Measurements from ENCODE around the gene CEACAM6.
A peak's percentile ranks its signal among the peaks of the same experiment; 100 is the strongest.
"Not testable (repeated sequence)": the region's sequence is repeated elsewhere in the genome, so short reads cannot be mapped to it uniquely, and the experiment has no call there.

The CEACAM6 gene

DNA sequence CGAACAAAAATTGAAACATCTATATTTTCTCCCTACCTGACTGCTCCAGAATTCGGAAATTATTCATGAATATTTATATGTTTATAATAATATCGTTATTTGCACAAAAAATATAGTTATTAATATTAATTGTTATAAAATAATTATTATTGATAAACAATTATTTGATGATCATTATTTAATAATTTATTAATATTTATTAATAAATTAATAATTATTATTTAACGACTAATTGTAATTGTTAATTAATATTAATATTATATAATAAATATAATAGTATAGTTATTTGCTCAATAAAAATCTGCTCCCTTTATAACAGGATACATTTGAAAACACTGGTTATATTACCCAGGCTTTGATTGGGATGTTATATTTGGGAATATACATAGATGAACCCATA, 14.3 kb downstream of the CEACAM6 start:
- no peak for DNase-seq
- no peaks in the 10 kb centered on the region for H3K36me3 Mint-ChIP-seq (ENCODE audit: low read depth)
- H3K4me3 Mint-ChIP-seq: no peak overlapping the region
- H3K4me1 Mint-ChIP-seq (ENCODE audit: low read depth): peaks cover 26% of the 10 kb centered on the region
- H3K9me3 Mint-ChIP-seq: no peaks in the 10 kb centered on the region
- H3K27me3 Mint-ChIP-seq: peaks cover 61% of the 10 kb centered on the region
- H3K27ac Mint-ChIP-seq: no peak overlapping the region

DNA sequence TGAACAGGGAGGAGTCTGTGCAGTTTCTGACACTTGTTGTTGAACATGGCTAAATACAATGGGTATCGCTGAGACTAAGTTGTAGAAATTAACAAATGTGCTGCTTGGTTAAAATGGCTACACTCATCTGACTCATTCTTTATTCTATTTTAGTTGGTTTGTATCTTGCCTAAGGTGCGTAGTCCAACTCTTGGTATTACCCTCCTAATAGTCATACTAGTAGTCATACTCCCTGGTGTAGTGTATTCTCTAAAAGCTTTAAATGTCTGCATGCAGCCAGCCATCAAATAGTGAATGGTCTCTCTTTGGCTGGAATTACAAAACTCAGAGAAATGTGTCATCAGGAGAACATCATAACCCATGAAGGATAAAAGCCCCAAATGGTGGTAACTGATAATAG, 16.1 kb downstream of the CEACAM6 start:
- no peak overlapping the region for H3K27ac Mint-ChIP-seq
- no peaks in the 10 kb centered on the region for H3K9me3 Mint-ChIP-seq
- H3K27me3 Mint-ChIP-seq: peaks cover 60% of the 10 kb centered on the region
- no peak for DNase-seq
- H3K4me1 Mint-ChIP-seq (ENCODE audit: low read depth): peaks cover 37% of the 10 kb centered on the region
- no peaks in the 10 kb centered on the region for H3K36me3 Mint-ChIP-seq (ENCODE audit: low read depth)
- no peak overlapping the region for H3K4me3 Mint-ChIP-seq

DNA sequence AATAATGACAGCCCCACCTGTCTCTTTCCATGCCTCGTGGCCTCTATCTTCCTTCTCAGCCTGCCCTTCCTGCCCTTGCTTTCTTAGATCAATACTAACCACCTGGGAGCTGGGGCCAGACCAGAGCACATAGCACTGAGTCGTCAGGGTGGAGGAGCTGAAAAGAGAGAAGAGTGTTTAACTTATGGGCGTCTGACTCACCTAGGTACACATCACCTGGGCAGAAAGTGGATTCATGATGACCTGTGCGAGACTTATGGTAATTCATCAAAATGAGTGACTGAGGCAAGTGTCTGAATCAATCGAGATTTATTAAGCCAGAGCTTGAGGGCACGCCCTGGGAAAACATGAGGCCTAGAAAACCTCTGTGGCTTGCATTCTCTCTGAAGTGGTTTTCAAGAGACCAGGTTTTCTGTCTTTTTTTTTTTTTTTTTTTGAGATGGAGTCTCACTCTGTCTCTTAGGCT, 19.2 kb downstream of the CEACAM6 start:
- peaks cover 37% of the 10 kb centered on the region for H3K4me1 Mint-ChIP-seq (ENCODE audit: low read depth)
- peak; percentile 56 for DNase-seq
- peak overlapping the region; percentile 60 for H3K27ac Mint-ChIP-seq
- no peaks in the 10 kb centered on the region for H3K36me3 Mint-ChIP-seq (ENCODE audit: low read depth)
- peaks cover 78% of the 10 kb centered on the region for H3K27me3 Mint-ChIP-seq
- no peak overlapping the region for H3K4me3 Mint-ChIP-seq
- no peaks in the 10 kb centered on the region for H3K9me3 Mint-ChIP-seq

DNA sequence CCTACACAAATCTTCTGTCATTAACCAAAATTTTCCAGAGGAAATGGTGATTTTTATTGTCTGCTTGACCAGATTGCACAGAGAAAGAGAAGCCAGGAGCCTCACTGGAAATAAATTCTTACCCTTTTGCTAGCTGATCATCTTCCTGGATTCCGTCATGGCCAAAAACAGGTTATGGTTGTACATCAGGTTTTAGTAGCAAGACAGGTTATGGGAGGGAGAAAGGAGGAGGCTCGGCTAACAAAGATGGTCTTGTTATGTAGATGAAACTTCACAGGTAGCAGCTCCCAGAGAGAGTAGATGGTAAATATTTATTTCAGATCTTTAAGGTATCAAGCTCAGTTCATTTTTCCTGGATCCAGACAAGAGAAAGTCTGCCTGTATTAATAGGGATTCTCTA, 21.4 kb downstream of the CEACAM6 start:
- no peak for DNase-seq
- H3K27ac Mint-ChIP-seq: no peak overlapping the region
- H3K9me3 Mint-ChIP-seq: no peaks in the 10 kb centered on the region
- H3K27me3 Mint-ChIP-seq: peaks cover 81% of the 10 kb centered on the region
- H3K36me3 Mint-ChIP-seq (ENCODE audit: low read depth): no peaks in the 10 kb centered on the region
- H3K4me1 Mint-ChIP-seq (ENCODE audit: low read depth): peaks cover 34% of the 10 kb centered on the region
- no peak overlapping the region for H3K4me3 Mint-ChIP-seq

DNA sequence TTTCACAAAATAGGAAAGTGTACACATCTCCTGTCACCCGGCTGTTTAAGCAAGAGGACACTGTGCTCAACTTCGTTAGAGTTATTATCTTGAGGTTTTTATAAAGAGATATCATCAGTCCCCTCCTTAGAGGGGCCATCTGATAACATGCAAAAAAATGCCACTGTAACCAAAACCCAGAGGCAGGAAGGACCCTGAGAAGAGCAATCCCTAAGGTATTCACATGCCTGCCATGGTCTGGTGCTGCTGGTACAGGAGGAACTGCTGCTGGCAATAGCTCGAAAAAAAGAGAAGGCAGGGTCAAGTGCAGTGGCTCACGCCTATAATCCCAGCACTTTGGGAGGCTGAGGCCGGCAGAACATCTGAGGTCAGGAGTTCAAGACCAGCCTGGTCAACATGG, 28.3 kb downstream of the CEACAM6 start:
- H3K27ac Mint-ChIP-seq: no peak overlapping the region
- no peak for DNase-seq
- peaks cover 79% of the 10 kb centered on the region for H3K27me3 Mint-ChIP-seq
- no peaks in the 10 kb centered on the region for H3K9me3 Mint-ChIP-seq
- H3K4me1 Mint-ChIP-seq (ENCODE audit: low read depth): peaks cover 16% of the 10 kb centered on the region
- no peaks in the 10 kb centered on the region for H3K36me3 Mint-ChIP-seq (ENCODE audit: low read depth)
- no peak overlapping the region for H3K4me3 Mint-ChIP-seq

DNA sequence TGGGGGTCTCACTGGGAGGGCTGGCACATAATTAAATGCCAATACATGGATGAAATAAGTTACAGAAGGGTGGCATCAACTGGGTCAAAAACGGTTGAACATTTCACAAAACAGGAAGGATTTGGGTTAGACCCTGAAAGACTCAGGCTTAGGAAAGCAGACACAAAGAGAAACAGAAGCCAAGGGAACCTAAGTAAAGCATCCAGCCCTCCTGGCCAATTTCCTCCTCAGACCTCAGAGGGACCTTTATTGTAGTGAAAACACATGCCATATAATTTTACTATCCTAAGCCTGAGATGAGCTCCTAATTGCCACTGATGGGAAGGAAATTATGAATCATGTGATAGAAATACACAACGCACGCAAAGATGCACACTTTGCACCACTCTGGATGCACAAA, 29.0 kb downstream of the CEACAM6 start:
- Mint-ChIP-seq H3K4me3 (no peak overlapping the region), H3K36me3 (ENCODE audit: low read depth) (no peaks in the 10 kb centered on the region), H3K27me3 (peaks cover 77% of the 10 kb centered on the region), H3K4me1 (ENCODE audit: low read depth) (peaks cover 16% of the 10 kb centered on the region), H3K27ac (no peak overlapping the region), H3K9me3 (no peaks in the 10 kb centered on the region)
- no peak for DNase-seq

DNA sequence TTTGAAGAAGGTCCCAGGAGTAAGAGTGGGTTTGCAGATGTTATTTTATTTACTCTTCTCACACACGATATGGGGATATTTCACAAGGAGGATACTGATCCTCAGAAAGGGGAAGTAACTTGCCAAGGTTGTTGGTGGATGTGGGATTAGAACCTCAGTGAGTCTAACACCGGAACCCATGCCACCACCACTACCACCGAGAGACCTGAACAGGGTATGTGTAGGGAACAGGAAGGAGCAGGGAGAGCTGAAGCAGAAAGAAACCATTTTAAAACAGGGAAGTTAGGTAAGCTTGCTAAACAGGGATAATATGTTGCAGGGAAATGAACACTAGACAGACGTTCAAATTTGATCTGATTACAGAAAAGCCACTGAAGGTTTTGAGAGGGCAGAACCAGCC, 29.4 kb downstream of the CEACAM6 start:
- Mint-ChIP-seq H3K4me3 (no peak overlapping the region), H3K36me3 (ENCODE audit: low read depth) (no peaks in the 10 kb centered on the region), H3K27me3 (peaks cover 77% of the 10 kb centered on the region), H3K4me1 (ENCODE audit: low read depth) (peaks cover 16% of the 10 kb centered on the region), H3K27ac (no peak overlapping the region), H3K9me3 (no peaks in the 10 kb centered on the region)
- no peak for DNase-seq

DNA sequence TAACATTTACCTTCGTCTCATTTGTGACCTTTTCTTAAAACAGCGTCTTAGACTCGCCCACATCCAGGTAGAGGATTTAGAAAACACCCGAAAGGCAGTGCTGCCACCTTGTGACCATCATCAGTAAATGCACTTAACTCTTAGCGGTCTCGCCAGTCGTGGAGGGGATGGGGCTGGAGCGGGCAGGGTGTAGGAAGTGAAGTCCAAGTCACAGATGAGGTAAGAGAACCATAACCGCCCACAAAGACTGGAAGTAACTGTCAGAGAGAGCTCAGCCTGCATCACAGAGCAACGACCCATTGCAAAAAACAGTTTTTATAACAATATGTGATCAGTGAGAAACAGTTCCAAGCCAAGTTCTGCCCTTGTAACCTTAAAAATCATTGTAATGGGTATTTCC, 30.3 kb downstream of the CEACAM6 start:
- no peak overlapping the region for H3K4me3 Mint-ChIP-seq
- peaks cover 72% of the 10 kb centered on the region for H3K27me3 Mint-ChIP-seq
- H3K27ac Mint-ChIP-seq: no peak overlapping the region

DNA sequence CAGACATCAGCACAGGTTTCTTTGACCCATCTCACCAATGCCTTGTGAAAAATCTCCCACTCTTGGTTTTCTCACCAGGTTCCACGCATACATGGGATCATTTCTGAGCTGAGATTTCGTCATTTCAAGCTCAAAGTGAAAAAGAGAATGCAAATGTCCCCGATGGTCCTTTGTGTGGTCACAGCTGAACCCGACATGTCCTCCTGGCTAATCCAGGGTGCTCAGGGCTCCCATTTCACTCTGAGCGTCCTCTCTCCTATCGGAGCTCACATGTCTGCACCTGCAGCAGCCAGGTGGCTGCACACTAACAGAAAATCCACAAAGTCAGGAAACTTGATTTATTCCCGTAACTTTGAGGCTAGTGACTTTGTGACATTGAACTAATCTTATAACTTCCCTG, 31.7 kb downstream of the CEACAM6 start:
- H3K36me3 Mint-ChIP-seq (ENCODE audit: low read depth): no peaks in the 10 kb centered on the region
- H3K4me1 Mint-ChIP-seq (ENCODE audit: low read depth): peaks cover 16% of the 10 kb centered on the region
- no peak overlapping the region for H3K27ac Mint-ChIP-seq
- no peak for DNase-seq
- H3K27me3 Mint-ChIP-seq: peaks cover 69% of the 10 kb centered on the region
- H3K9me3 Mint-ChIP-seq: no peaks in the 10 kb centered on the region
- no peak overlapping the region for H3K4me3 Mint-ChIP-seq

More for the DNA sequence above, 30.3 kb downstream of the CEACAM6 start:
- no peaks in the 10 kb centered on the region for H3K9me3 Mint-ChIP-seq
- peaks cover 16% of the 10 kb centered on the region for H3K4me1 Mint-ChIP-seq (ENCODE audit: low read depth)
- DNase-seq: peak; percentile 68
- H3K36me3 Mint-ChIP-seq (ENCODE audit: low read depth): no peaks in the 10 kb centered on the region

DNA sequence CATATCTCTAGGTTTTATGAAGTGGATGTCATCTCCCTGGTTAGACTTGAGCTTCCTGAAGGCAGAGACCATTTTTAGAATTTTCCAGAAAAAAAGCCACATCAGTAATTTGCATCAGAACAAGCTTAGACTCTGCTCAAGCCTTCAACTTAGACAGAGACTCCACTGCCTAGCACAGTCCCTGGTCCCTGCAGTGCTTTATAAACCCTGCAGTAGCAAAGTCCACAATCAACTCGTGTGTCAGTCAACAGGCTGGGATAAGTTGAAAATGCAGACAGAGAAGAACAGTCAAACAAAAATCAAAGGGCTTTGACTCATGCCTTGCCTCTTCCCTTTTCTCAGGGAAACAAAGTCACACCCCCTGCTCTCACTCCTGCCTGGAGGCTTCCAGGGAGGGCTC, 33.2 kb downstream of the CEACAM6 start:
- DNase-seq; H3K27ac Mint-ChIP-seq; H3K36me3 Mint-ChIP-seq (ENCODE audit: low read depth); H3K4me3 Mint-ChIP-seq; H3K9me3 Mint-ChIP-seq: not testable (repeated sequence)
- H3K4me1 Mint-ChIP-seq (ENCODE audit: low read depth): peaks cover 16% of the 10 kb centered on the region
- peaks cover 70% of the 10 kb centered on the region for H3K27me3 Mint-ChIP-seq

DNA sequence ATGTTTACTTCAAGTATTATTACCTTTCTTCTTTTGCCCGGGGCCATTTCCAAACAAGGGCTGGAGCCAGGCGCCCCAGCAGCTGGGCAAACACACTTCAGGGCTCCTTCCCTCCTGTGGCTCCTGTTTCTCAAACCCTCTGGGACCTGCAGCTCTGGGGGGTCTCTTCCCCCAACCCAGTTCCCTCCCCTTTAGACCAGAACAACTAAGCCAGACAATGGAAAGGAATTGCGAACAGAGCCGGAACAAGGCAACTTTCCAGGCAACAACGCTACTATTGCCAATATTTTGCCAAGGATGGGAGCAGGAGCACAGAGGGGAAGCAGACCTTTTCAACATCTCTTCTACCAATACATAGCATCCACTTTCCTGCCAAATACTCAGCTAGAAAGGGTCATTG, 33.7 kb downstream of the CEACAM6 start:
- not testable (repeated sequence) for DNase-seq; H3K4me3 Mint-ChIP-seq; H3K27ac Mint-ChIP-seq; H3K36me3 Mint-ChIP-seq (ENCODE audit: low read depth); H3K9me3 Mint-ChIP-seq
- H3K27me3 Mint-ChIP-seq: peaks cover 67% of the 10 kb centered on the region
- peaks cover 16% of the 10 kb centered on the region for H3K4me1 Mint-ChIP-seq (ENCODE audit: low read depth)

DNA sequence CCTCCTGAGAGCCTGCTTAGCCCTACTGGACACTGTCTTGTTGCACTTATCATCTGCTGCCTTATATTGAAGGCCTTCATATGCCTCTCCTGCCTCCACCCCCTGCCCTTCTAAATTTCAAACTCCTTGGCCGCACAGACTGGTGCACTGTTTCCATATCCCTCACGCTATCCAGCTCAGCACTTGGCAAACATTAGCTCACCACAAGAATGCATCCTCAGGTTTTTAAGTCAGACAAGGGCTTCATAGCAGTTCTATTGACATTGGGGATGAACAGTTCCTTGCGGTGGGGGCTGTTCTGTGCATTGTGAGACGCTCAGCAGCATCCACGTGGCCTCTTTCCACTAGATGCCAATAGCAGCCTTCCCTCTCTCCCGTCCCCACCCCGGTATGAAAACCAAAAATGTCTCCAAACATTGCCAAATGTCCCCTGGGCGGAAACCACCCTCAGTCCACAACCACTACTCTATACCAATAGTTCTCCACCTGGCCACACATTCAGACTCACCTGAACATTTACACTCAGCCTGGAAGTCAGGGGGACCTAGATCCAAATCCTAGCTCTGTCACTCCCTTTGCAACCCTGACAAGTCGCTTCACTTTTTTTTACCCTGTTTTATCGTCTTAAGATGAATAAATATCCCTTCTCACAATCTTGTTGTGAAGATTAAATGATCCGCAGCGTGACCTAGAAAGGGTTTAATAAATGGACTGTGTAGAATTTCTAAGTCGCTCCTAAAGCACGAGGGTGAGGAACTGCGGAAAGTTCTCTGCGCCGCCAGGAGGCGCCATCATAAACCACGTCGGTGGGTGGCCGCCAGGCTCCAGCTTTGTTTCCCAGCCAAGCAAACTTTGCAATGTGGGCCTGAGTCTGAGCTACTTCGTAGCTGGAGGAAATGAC, 37.4 kb downstream of the CEACAM6 start:
- Mint-ChIP-seq H3K9me3 (no peaks in the 10 kb centered on the region), H3K4me3 (no peak overlapping the region), H3K27me3 (peaks cover 50% of the 10 kb centered on the region), H3K36me3 (ENCODE audit: low read depth) (no peaks in the 10 kb centered on the region), H3K27ac (no peak overlapping the region), H3K4me1 (ENCODE audit: low read depth) (peaks cover 3% of the 10 kb centered on the region)
- peak; percentile 72 for DNase-seq

DNA sequence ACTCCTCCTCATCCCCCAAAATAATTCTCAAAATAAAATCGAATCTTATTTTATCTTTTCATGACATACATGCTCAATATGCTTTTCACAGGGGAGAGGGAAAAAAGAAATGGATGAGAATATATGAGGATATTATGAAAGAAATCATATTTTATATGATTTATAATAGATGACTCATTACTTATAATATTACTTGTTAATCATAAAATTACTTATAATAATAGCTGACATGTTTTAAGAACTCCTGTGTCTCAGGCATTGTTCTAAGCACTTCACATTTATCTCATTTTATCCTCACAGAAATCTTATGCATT, 38.0 kb downstream of the CEACAM6 start:
- Mint-ChIP-seq H3K27ac (no peak overlapping the region), H3K4me3 (no peak overlapping the region), H3K4me1 (ENCODE audit: low read depth) (peaks cover 3% of the 10 kb centered on the region), H3K27me3 (peaks cover 47% of the 10 kb centered on the region), H3K9me3 (no peaks in the 10 kb centered on the region), H3K36me3 (ENCODE audit: low read depth) (no peaks in the 10 kb centered on the region)
- DNase-seq: no peak

DNA sequence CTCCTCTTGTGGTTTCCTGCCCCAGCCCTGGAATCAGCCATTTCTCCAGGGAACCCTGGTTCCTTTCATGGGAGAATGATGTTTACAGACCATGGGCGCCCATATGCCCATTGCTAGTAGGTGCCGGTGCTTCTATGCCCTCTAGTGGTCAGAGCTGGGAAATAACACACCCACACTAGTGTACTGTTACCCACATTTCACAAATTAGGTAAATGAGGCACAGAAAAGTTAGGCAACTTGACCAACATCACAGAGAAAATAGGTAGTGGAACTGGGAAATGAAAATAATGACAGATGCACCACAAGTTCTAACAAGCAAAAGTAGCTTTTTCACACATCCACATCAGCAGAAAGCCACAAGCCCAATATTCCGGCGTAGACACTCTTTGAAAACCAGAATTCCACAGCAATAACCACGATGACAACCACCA, 39.7 kb downstream of the CEACAM6 start:
- H3K27me3 Mint-ChIP-seq: peaks cover 37% of the 10 kb centered on the region
- no peaks in the 10 kb centered on the region for H3K36me3 Mint-ChIP-seq (ENCODE audit: low read depth)

DNA sequence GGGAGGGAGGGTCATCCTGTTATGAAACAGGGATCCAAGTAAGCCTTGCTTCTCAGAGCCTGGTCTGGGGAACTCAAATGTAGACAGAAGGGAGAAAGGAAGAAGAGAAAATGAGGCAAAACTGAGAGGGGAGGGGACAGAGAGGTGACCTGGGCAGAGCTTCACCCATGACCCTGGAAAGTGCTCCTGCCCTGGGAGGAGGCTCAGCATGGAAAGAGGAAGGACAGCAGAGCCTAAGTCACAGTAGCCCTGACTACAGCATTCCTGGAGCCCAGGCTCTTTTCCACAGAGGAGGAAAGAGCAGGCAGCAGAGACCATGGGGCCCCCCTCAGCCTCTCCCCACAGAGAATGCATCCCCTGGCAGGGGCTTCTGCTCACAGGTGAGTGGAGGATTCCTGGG, 41.0 kb downstream of the CEACAM6 start, which contains the start of gene CEACAM3:
Gene CEACAM3 (plus strand): TSS at position 226 of the 400 bp plus-strand sequence. CDS start 91 bp downstream, at position 317.
- no peak for DNase-seq
- Mint-ChIP-seq H3K4me3 (no peak within 1 kb of the TSS), H3K27me3 (peaks cover 36% of the 10 kb centered on the region), H3K4me1 (ENCODE audit: low read depth) (peaks cover 6% of the 10 kb centered on the region), H3K27ac (no peak within 1 kb of the TSS), H3K36me3 (ENCODE audit: low read depth) (no peaks in the 10 kb centered on the region), H3K9me3 (no peaks in the 10 kb centered on the region)

More for the DNA sequence above, 39.7 kb downstream of the CEACAM6 start:
- Mint-ChIP-seq H3K9me3 (no peaks in the 10 kb centered on the region), H3K4me1 (ENCODE audit: low read depth) (peaks cover 3% of the 10 kb centered on the region), H3K27ac (no peak overlapping the region), H3K4me3 (no peak overlapping the region)
- DNase-seq: peak; percentile 58
